NCI-H187 (cell line): ENCODE results near the gene DENND1A.
"Not testable (repeated sequence)": the region's sequence is repeated elsewhere in the genome, so short reads cannot be mapped to it uniquely, and the experiment has no call there.

Experiments
- DNase-seq, 2 experiments: peaks; one replicate each; lab custom pipeline; 2025; lab: John Stamatoyannopoulos, UW

DENND1A gene

DNA sequence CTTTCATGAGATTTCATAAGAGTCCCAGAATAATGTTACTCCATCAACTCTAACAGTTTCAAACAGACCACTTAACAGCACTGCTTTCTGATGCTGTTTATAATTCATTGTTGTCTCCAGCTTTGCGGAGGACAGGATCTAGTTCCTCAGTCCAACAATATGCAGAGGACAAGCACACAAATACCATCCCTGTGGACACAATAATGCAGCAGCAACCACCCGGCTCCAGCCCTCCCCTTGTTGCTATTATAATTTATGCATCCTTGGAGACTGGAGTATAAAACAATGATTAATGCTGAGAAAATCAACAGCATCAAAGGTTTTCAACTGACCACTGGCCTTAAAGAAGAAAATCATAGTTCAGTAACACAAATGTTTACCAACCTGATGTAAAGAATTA lies 108.3 kb downstream of the DENND1A start:
- DNase-seq: no peak

DNA sequence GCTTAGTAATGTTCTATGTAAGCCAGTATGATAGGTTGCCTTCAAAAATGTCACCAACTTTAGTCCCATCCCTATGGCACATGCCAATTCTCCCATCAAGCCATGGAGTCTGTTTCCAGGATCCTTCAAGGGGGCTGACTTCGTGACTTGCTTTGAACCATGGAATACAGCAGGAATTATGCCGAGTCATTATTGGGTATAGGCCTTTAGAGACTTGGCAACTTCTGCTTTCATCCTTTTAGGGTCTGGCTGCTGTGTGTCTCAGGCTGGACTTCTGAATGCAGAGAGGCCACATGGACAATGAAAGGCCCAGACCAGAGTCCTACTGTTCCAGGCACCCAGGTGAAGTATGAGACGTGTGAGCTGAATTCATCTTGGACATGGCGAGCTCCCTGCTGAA lies 109.8 kb downstream of the DENND1A start:
- no peak for DNase-seq

DNA sequence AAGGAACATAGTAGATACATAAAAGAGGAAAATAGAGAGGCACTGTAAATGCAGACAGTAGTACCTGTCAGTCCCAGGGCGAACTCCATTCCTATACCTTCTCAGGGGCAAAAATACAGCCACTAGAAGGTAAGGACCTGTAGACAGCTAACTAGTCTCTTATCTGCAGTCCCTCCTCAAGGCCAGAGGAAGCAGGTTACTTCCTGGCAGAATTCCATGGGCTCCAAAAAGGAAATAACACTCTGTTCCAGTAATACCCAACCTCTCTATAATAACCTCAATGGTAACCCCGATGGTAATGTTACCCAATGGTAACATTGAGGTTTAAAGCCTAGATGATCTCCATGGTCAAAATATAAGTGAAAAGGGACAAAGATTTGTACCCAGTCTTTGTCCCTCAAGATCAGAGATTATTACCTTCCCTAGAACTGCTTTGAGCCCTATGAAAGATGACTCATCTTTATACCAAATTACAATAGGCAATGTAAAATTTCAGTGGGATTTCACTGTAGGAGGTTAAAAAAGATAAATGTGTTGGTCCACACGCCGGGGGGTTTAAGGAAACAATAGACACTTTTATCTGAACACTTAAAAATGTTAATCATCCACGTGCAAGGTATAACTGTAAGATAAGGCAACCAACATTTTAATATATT lies 113.0 kb downstream of the DENND1A start:
- no peak for DNase-seq

DNA sequence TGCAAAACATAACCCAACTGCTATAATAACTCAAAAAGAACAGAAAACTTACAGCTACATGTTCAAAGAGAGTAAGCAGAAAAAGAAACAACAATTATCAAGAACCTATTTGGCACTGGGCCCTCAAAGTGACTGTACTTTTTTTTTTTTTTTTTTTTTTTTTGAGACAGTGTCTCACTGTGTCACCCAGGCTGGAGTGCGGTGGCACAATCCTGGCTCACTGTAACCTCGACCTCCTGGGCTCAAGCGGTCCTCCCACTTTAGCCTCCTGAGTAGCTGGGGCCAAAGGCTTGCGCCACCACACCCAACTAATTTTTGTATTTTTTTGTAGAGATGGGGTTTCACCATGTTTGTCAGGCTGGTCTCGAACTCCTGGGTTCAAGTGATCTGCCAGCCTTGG lies 114.1 kb downstream of the DENND1A start:
- DNase-seq: not testable (repeated sequence)

DNA sequence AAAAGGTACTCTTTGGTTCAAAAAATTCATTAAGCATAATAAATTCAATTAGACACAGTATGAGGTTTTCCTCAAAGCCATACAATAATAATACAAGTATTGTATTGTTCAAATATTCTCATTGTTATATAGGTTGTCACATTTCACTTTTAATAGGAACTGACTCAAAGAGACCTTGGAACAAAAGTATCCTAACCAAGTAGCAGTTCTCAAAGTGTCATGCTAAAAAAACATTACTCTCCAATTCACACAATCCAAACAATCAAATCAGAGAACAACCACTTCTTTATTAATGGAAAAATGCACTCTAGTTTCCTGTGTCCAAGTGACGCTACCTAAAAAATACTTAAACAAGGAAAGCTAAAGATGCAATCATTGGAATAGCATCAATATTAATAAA lies 115.4 kb downstream of the DENND1A start:
- no peak for DNase-seq

DNA sequence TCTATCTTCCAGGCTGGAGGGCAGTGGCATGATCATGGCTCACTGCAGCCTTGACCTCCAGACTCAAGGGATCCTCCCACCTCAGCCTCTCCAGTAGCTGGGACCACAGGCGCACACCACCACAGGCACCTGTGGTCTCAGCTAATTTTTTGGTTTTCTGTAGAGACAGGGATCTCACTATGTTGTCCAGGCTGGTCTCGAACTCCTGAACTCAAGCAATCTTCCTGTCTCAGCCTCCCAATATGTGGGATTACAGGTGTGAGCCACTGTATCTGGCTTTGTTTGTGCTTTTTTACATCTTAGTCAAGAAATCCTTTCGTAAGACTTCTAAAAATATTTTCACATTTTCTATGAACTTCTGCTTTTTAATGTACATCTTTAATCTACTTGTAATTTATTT lies 116.9 kb downstream of the DENND1A start:
- no peak for DNase-seq

DNA sequence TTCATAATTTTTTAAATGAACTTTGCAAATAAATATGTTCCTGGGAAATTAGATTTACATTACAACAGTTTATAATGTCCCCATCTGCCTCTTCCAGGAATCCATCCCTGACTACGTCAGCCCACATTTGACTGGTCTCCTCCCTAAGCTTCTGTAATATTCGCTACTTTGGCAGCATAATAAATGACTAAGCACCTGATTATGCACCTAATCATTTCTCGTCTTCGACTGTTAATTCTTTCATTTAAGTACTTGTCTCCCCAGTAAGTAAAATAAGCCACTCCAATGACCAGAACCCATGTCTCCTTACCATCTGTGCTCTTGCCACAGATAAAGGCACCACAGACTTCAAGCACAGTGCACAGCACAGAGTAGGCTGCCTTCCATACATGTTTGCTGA lies 122.7 kb downstream of the DENND1A start:
- no peak for DNase-seq

DNA sequence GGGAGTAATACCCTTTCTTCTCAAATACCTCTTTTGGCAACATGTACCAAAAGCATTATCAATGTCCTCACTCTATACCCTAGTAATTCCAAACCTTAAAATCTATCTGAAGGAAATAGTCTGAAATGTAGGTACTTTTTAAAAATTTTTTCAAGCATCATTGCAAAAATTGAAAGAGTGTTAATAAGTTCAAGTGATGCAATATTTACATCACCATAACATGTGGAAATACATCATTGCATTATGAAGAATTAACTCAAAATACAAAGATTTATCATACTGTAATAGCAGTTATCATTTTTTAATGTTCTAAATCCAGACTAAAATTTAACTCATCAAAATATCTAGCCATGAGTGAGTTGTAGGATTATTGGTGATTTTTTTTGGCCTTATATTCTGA lies 123.1 kb downstream of the DENND1A start:
- DNase-seq: no peak

DNA sequence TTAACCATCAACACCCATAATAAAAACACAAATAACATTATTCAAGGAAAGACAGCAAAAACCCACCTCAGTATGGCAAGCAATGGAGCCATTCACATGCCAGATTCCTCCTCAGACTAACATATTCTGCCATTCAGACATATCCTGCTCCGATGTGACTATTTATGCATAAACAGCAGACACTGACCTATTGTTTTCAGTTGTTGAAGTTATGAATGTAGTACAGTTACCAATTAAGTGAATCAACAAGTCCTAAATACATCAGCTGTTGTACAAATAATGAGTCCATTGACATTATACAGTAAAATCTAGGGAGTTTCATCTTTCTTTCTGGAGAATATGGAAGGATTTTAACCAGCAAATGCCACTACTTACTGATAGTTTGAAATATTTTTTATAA lies 131.7 kb downstream of the DENND1A start:
- DNase-seq: no peak

DNA sequence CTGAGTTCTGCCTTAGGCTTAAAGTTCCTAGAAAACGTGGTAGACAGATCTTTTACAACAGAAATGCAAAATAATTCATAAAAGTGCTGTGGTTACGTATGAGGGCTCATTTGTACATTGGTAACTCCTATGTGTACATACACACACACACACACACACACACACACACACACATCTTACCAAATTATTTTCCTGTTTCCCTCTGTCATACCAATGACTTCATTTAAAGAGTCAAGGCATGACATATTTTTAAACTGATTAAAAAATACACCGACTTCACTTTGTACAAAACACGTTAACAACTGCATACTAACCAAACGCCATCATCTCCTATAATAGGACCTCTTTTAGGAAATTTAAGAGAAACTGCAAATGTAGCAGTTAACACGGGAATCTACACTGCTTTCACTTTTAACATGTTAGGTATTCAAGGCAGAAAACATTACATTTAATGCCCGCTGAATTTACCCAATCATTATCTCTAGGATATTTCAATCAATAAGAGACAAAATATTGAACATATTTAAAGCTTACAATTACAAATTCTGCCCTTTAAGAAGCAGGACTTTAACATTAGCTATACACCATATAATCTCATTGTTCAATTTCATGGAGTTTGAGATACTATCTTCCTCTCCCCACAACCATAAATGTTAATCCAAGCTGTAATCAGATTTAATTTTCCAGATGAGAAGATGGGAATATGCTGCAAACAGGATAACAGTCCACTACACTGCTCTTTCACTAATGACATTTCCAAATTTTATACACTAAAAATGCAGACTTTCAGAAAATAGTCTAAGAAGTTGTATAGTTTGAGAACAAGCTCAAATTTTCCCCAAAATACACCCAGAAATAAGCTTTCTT lies 133.1 kb downstream of the DENND1A start:
- no peak for DNase-seq

DNA sequence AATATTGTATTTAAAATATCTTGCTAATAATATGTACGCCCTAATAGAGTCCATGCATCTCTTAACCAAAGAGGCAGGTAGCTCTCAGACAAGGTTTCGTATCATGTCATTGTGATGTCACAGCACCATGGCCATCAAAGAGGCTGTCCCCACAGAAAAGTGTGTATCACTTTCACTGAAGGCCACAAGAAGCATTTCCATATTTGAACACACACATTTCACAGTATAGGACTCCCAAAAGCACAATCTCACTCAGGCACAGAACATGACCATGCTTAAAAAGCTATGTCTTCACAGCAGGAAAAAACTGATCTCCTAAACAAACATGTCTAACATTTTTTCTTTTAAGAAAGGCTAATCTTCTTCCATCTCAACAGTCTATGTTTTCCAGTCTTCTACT lies 133.8 kb downstream of the DENND1A start:
- DNase-seq: no peak

DNA sequence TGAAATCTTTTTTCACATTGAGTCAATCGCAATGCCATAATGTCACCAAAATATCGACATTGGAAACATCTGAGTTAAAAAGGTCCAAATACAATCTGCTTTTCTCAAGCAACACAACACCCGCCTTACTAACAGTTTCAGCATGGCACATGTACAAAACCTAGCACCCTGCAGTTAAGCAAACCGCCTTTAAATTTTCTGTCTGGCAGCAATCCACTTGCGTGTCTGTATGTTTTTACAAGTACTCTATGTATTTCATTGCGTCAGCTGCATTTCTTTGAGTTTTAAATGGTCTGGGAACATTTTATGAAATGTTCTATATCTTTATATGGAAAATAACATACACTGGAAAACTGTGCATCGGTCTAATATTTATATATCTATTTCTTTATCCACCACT lies 134.6 kb downstream of the DENND1A start:
- DNase-seq: no peak

DNA sequence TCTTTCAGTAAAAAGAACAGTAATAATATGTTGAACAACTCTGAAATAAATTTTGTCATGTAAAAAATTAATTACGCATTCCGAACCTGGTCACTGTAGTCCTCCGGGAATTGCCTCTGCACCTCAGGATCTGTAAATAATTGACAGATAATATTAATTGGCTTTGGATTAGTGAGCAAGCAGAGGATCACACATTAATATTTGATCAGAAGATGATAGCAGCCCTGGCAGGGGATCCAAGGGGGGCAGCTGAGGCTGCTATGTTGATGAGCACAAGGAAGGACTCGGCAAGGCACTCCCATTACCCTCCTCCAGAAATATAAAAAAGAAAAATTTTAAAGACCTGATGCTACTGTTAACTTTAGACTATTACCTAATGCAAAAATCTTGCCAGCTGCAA lies 137.4 kb downstream of the DENND1A start:
- DNase-seq: no peak

DNA sequence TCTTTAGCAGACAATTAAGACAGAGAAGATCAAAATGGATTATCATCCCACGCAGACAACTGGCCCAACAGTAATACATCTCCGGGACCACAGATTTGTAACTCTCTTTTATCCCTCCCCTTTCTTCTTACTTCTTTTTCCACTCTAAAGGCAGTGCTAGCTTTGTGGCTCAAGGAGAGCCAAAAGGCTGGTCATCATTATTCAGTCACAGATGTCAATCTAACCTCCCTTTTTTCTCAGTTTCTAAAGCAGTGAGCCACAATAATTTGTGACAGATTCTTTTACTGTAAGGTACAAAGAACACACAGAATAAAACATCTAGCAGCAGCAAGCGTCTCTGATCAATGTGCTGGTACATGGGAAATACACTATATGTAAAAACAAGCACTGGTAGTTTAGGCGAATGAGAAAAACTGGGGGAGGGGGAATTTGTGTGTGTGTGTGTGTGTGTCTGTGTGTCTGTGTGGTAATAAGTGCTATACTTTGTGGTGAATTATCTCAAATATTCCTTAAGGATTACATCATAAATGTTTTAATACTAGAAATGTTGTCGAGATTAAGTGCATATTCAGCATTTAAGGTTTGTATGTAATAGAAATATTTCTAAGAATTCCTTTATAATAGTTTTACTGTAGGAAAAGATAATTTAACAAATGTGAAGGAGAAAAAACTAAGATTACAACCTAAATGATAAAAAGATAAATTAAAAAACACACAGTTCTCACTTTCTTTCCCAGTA lies 140.2 kb downstream of the DENND1A start:
- DNase-seq: no peak

DNA sequence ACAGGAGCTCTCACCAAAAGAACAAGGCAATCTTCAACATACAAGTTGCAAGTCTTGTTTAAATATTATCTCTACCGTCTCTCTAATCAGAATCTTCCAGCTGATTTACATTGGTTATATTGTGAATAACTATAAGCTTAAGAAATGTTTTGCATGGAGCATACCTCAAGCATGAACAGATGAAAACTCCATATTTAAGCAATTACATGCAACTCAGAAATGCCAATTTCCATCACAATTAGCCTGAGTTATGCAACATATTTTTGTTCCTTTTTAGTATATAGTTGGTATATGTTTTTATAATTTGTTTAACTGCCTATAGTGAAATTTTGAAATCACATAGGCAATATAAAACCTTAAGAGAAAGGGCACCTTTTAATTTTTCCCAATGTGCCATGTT lies 142.5 kb downstream of the DENND1A start:
- no peak for DNase-seq

DNA sequence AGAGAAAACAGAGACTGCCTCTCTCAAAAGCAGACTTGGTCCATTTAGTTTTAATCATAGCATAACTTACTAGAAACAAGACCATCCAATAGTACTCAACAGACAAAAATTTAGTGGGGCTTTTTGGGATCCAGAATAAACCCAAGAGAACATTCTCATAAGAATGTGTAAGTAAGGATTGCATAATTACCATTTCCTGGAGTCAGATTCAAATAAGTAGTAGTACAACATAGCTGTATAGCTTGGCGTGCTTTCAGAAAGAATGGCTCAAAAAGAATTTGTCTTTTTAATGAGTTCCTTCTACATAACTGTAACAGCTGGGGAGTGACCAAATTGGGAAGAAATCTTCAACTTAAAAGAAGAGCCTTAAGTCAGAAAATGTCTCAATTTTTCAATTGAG lies 145.4 kb downstream of the DENND1A start:
- no peak for DNase-seq

DNA sequence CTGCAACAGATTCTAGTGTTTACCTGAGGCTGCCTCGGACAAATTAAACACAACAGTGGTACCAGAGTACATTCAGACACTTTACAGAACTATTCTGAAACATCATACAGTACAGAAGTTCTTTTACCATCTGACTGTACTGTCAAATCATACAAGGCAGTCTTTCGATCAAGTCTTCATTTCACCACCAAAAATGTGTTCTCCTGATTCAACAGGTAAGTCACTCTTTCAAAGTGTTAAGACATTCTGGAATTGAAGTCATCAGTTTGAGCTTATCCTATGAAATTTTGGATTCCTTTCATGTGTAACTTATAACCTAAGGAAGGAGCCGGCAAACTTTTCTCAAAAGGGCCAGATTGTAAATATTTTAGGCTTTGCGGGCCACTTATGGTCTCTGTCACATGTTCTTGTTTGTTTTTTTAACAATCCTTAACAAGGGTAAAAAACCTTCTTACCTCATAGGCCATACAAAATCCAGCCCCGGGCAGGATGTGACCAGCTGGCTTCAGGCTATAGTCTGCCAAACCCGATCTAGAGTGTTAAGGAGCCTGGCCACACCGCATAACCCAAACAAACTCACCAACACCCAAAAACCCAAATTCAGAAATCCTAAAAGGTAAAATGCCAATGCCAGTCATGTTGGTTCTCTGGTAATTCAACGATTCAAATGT lies 151.6 kb downstream of the DENND1A start:
- DNase-seq: no peak

DNA sequence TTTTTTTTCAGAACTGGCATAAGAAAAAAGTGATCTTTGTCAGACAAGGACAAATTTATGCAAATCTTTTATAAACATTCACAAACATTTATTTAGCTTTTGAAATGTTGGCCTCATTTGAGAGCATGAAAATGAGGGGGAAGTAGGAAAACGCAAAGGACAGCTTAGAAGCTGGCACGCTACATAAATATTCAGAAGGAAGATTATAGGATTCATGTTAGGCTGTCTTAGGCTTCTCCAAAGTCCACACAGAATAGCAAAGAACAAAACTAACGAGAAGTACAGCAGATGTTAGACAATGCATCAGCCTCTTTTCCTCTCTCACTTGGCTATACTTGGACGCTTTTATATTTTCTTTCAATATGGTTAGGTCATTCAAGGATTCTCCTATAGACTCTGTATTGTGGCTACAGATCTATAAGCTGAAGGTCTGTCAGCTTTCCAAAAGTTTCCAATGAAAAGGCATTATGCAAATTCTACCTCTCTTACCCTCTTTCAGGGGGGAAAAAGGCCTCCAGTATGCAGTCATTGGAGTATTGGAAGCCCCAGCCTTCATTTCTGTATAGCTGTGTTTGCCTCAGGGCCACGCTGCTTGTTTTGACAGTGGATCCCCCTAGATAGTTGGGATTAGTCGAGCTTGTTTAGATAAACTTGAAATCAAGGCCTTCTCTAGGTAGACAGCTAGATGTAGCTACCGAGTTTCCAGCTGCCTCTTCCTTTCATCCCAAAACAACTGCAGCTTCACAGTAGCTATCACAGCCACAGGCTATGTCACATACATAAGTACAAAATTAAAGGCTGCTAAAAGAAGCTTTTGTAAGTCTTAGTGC lies 153.0 kb downstream of the DENND1A start:
- no peak for DNase-seq

DNA sequence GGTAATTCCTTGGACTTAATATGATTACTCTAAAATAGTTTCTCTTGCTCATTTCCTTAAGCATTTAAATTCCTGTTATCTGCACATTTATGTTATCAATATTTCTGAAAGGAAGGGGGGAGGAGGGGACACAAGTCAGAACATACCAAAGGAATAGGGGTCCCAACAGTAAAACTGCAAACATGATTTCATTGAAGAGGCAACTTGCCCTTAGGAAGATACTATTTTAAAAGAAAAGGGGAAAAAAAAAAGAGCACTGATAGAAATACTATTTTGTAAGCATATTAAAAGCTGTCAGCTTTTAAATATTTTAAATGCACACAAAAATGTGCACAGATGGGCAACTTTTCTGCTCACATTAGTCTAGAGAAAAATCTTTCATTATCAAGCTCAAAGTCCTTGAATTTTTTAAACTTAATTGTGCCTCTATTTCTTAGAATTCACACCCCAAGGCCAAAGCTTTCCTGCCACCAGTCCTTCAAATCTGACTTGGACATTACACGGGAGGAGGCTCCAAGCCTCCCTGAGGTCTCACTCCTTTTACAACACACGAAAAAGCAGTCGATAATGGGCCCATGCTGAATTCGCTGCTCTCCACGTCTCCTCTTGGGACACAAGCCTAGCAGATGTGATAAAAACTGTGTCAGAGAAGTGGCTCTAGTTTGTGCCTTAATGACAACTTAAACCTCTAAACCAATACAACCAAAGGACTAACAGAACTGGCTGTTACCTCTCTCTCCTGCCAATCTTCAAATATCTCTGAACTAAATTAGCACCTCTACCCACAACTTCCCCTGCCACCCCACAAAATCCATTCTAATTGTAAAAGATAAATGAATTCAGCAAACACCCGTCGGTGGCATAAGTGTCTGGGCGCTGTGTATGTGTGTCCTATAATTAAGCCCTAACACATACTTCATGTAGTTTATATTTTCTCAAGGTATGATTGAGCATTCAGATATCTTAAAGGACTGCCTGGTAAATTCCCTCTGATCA lies 154.3 kb downstream of the DENND1A start:
- DNase-seq: no peak

DNA sequence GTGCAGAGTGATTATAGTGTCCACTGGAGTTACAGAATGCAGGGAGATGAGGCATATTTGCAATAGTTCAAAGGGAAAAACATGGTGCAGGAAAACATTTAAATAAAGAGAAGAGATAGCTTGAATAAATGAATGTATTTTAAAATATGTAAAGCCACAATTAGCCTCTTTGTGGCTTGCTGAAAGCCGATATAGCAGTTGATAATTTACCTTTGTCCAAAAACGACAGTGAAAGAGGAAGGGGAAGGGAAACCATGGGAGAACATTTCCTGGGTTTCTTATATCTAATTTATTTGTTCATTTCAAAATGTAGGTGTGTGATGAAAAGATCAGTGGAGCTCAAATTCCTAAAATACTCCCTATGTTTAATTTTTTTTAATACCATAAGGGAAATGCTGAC lies 156.1 kb downstream of the DENND1A start:
- no peak for DNase-seq
